ENCODE measurements around the gene ZNF398.

Gene ZNF398

GRCh38 chr7:149153346-149153745 lies 6.1 kb downstream of the ZNF398 start:
- no peak for DNase-seq

DNA sequence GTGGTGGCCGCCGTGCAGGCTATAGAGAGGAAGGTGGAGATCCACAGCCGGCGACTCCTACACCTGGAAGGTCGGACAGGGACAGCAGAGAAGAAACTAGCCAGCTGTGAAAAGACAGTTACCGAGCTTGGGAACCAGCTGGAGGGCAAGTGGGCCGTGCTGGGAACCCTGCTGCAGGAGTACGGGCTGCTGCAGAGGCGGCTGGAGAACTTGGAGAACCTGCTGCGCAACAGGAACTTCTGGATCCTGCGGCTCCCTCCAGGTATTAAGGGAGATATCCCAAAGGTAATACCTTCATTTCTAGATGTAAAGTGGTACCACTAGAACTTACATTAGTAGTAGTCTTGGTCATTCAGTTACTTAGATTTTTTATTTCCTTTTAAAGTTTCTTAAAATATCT lies 6.8 kb downstream of the ZNF398 start:
- peak; percentile 63 for DNase-seq

- no peak for DNase-seq
Measured at GRCh38 chr7:149156898-149157297, 9.6 kb downstream of the ZNF398 start.

- no peak for DNase-seq
Measured at GRCh38 chr7:149161241-149161848, 14.1 kb downstream of the ZNF398 start.

DNA sequence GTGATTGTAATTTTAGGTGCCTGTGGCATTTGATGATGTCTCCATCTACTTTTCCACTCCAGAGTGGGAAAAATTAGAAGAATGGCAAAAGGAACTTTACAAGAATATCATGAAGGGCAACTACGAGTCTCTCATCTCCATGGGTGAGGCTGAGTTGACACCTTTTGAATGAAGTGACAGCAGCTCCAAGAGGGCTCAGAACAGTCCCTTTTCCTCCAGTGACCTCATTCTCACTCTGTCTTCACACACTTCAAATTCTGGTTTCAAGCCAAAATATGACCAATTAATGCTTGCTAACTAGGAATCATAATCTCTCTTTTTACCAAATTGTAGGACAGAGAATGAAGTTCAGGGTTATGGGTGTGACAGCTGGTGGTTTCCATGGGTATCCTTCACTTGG lies 18.9 kb downstream of the ZNF398 start:
- no peak for DNase-seq

GRCh38 chr7:149166630-149167352 lies 19.5 kb downstream of the ZNF398 start:
- DNase-seq: no peak

DNA sequence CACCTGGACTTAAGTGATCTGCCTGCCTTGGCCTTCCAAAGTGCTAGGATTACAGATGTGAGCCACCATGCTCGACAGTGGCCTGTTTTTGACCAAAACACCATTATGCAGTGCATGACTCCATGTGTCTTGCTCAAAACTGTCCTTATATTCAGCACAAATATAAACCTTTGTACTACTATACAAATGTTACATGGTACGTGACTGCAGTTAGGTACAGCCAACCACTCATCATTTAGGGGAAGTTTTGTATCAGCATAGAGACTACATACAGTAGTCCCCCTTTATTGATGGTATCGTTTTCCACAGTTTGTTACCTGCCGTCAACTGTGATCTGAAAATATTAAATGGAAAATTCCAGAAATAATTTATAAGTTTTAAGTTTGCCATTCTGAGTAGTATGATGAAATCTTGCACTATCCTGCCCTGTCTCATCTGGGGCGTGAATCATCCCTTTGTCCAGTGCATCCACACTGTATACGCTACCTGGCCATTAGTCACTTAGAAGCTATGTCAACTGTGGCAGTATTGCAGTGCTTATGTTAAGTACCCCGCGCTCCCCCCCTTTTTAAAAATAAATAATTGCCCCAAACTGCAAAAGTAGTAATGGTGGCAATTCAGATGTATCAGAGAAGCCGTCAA lies 24.8 kb downstream of the ZNF398 start:
- DNase-seq: peak; percentile 61

GRCh38 chr7:149172534-149172920 lies 25.3 kb downstream of the ZNF398 start:
- DNase-seq: no peak

GRCh38 chr7:149175150-149175549 lies 27.9 kb downstream of the ZNF398 start:
- no peak for DNase-seq

DNA sequence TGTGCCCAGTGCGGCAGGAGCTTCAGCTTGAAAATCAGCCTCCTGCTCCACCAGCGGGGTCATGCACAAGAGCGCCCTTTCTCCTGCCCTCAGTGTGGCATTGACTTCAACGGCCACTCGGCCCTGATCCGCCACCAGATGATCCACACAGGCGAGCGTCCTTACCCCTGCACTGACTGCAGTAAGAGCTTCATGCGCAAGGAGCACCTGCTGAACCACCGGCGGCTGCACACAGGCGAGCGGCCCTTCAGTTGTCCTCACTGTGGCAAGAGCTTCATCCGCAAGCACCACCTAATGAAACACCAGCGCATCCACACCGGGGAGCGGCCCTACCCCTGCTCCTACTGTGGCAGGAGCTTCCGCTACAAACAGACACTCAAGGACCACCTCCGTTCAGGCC lies 32.0 kb downstream of the ZNF398 start:
- DNase-seq: no peak

- DNase-seq: no peak
Measured at GRCh38 chr7:149180722-149181449, 33.6 kb downstream of the ZNF398 start.

GRCh38 chr7:149181450-149181790 lies 34.2 kb downstream of the ZNF398 start:
- no peak for DNase-seq

DNA sequence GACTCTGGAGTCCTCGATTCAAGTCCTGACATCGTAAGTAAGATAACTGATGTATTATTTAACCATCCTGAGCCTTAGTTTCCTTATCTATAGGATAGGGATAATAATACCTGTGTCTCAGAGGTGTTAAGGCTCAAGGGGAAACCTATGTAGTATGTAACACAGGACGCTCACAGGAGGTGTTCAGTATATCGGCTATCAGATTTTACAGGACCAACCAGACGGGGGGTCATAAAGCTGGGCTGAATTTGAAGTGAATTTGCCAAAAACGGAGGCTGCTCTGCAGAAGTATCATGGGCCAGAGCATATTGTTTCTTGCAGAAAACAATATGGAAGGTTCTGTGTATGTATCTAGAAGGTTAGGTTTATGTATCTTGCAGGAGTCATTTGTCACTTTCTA lies 37.0 kb downstream of the ZNF398 start:
- DNase-seq: no peak

- DNase-seq: no peak
Measured at GRCh38 chr7:149188213-149188612, 41.0 kb downstream of the ZNF398 start.

- no peak for DNase-seq
Measured at GRCh38 chr7:149188637-149189259, 41.5 kb downstream of the ZNF398 start.

DNA sequence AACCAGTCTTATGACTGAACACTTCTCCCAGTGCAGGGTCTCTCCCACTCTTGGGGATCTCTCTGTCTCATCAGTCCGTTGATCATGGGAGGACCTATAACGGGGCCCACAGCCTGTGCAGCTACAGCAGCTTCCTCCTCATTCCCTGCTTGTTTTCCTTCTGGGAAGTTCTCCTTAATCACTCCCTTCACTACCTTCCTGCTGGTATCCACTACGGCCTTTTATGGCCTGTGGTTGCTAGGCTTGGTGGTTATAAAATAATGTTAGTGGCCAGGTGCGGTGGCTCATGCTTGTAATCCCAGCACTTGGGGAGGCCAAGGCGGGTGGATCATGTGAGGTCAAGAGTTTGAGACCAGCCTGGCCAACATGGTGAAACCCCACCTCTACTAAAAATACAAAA lies 44.6 kb downstream of the ZNF398 start:
- DNase-seq: no peak

GRCh38 chr7:149194799-149195179 lies 47.5 kb downstream of the ZNF398 start:
- no peak for DNase-seq

DNA sequence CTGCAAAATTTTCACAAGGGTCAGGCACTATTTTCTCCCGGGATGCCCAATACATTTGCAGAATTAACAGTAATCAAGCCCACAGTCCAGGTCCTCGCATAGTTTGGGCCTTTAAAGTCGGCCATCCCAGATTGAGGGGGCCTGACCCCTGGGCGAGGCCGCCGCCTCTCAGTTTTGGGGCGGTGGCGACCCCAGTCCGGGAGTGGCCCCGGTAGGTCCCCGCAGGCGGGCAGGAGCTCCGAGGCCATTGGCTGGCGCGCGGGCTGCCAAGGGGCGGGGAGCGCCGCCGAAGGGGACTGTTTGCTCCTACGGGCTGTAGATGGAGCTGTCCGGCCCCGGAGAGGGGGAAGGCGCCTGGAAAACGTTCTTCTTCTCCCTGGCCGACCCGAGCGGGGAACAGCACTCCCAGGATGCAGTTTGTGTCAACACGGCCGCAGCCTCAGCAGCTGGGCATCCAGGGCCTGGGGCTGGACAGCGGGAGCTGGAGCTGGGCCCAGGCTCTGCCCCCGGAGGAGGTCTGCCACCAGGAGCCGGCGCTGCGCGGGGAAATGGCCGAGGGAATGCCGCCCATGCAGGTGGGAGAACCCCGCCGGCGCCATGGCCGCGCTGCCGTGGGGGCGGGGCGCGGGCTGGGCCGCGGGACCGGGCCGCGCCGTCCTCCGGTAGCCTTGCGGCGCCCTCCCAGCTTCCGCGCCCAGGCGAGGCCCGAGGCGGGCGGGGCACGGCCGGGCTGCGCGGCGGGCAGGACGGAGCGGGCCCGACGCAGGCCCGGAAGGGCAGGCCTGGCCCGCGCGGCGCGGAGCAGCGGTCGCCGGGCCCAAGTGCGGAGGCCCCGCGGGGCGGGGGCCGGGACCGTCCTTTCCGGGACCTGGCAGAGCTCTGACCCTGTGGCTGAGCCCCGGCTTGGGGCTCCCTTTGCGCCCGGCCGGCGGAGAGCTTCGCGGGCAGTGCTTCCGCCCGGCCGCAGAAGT lies 48.2 kb downstream of the ZNF398 start, which contains the start of gene ZNF282:
TSS of gene ZNF282 (plus strand) at position 367 of the 971 bp plus-strand sequence. CDS start at position 411, 44 bp downstream.
- peak; percentile 97 for DNase-seq

GRCh38 chr7:149196151-149196704 lies 49.0 kb downstream of the ZNF398 start:
- DNase-seq: peak; percentile 60

GRCh38 chr7:149196705-149197171 lies 49.5 kb downstream of the ZNF398 start:
- DNase-seq: peak; percentile 65

- no peak for DNase-seq
Measured at GRCh38 chr7:149197675-149198074, 50.4 kb downstream of the ZNF398 start.

All from islet precursor cell (in vitro differentiated cells).